GM23338 (cell line): ENCODE measurements around the gene SNX9. TPM values are rescaled to one million over a fixed set of nuclear protein-coding genes. Genes with fewer than 3 reads are reported as not detected.

ENCODE experiments used
- ATAC-seq: fragments of 200-7000 bp; cut with Tn5 transposase; 3 replicates; pipeline ENCODE4 v1.9.1; 2020
- DNase-seq: peaks from one replicate; pipeline ENCODE4 v3.0.0-alpha.2; 2015; ENCODE audit warnings: low spot score
- H2AFZ ChIP-seq: fragments of 200-600 bp; sonication (generic); 2 replicates; pipeline ENCODE4 v1.8.0; 2016; ENCODE audit warnings: antibody characterized with exemption, mild to moderate bottlenecking, moderate library complexity
- H3F3A ChIP-seq: fragments of 200-600 bp; sonication (generic); replicated peaks from 2 replicates; pipeline ENCODE4 v1.8.0; 2017; ENCODE audit warnings: antibody characterized with exemption, mixed run types, low read depth
- H3K27ac ChIP-seq: fragments of 200-600 bp; sonication (generic); 2 replicates; pipeline ENCODE4 v1.6.1; 2016; ENCODE audit warnings: low read depth
- H3K27me3 ChIP-seq: fragments of 200-600 bp; sonication (generic); 2 replicates; pipeline ENCODE4 v1.8.0; 2016; ENCODE audit warnings: mild to moderate bottlenecking, mixed run types, moderate library complexity; ENCODE audit not compliant: insufficient read depth
- H3K36me3 ChIP-seq: fragments of 200-600 bp; sonication (generic); 2 replicates; pipeline ENCODE4 v1.8.0; 2016; ENCODE audit warnings: mild to moderate bottlenecking; ENCODE audit not compliant: insufficient read depth
- H3K4me1 ChIP-seq: fragments of 200-600 bp; sonication (generic); 2 replicates; pipeline ENCODE4 v1.8.0; 2016; ENCODE audit warnings: mild to moderate bottlenecking, moderate library complexity; ENCODE audit not compliant: insufficient read depth
- H3K4me2 ChIP-seq: fragments of 200-600 bp; sonication (generic); 2 replicates; pipeline ENCODE4 v1.7.1; 2017; ENCODE audit warnings: mixed run types
- H3K4me3 ChIP-seq: fragments of 200-600 bp; sonication (generic); 2 replicates; pipeline ENCODE4 v1.6.1; 2016; ENCODE audit warnings: mixed run types
- H3K79me2 ChIP-seq: fragments of 200-600 bp; sonication (generic); replicated peaks from 2 replicates; pipeline ENCODE4 v1.8.0; 2017; ENCODE audit warnings: mild to moderate bottlenecking; ENCODE audit not compliant: insufficient read depth
- H3K9me2 ChIP-seq: fragments of 200-600 bp; sonication (generic); 2 replicates; pipeline ENCODE4 v1.8.0; 2017; ENCODE audit not compliant: insufficient read depth
- H4K20me1 ChIP-seq: fragments of 200-600 bp; sonication (generic); replicated peaks from 2 replicates; pipeline ENCODE4 v1.8.0; 2017; ENCODE audit warnings: mild to moderate bottlenecking; ENCODE audit not compliant: insufficient read depth
- H3K27ac Mint-ChIP-seq: 2 replicates; pipeline ENCODE4 v1.8.0; 2020; ENCODE audit warnings: inconsistent platforms, mild to moderate bottlenecking, moderate library complexity, mixed read lengths
- H3K27me3 Mint-ChIP-seq: 3 replicates; pipeline ENCODE4 v1.8.0; 2022; ENCODE audit warnings: low read depth, mild to moderate bottlenecking, moderate library complexity, mixed read lengths, inconsistent platforms; ENCODE audit not compliant: insufficient read depth, poor library complexity
- H3K36me3 Mint-ChIP-seq: 3 replicates; pipeline ENCODE4 v1.8.0; 2021; ENCODE audit warnings: low read depth, mild to moderate bottlenecking, inconsistent platforms, moderate library complexity, mixed read lengths
- H3K4me1 Mint-ChIP-seq: 3 replicates; pipeline ENCODE4 v1.8.0; 2020; ENCODE audit warnings: mild to moderate bottlenecking, inconsistent platforms, mixed read lengths
- H3K4me3 Mint-ChIP-seq: 3 replicates; pipeline ENCODE4 v1.8.0; 2021; ENCODE audit warnings: moderate library complexity, mild to moderate bottlenecking, inconsistent platforms, mixed read lengths
- H3K9me3 Mint-ChIP-seq: 3 replicates; pipeline ENCODE4 v1.8.0; 2020; ENCODE audit warnings: moderate library complexity, mild to moderate bottlenecking, inconsistent platforms, mixed read lengths
- CREB1 ChIP-seq: fragments of 250-450 bp; sonication (Bioruptor Pico); IDR thresholded peaks from 2 replicates; pipeline ENCODE4 v1.5.0; 2020; ENCODE audit warnings: low read depth, mild to moderate bottlenecking, moderate library complexity
- CTCF ChIP-seq, 2 experiments: fragments of 200-600 bp in 1 of 2; sonication (generic) in 1 of 2; conservative IDR thresholded peaks; 2 replicates each; pipeline versions ENCODE4 v1.5.1 to v1.6.1; 2016 to 2017; ENCODE audit warnings: antibody characterized with exemption in 2 of 2, low read depth in 2 of 2, mild to moderate bottlenecking in 2 of 2, moderate library complexity in 1 of 2
- EZH2 ChIP-seq: fragments of 200-600 bp; sonication (generic); IDR thresholded peaks from one replicate; pipeline ENCODE4 v1.8.0; 2017; ENCODE audit warnings: antibody characterized with exemption, mild to moderate bottlenecking, low read depth; ENCODE audit not compliant: unreplicated experiment
- EZH2phosphoT487 ChIP-seq: fragments of 200-600 bp; sonication (generic); IDR thresholded peaks from one replicate; pipeline ENCODE4 v1.8.1; 2018; ENCODE audit warnings: antibody characterized with exemption; ENCODE audit not compliant: unreplicated experiment
- JUNB ChIP-seq: IDR thresholded peaks from one replicate; pipeline ENCODE4 v1.6.1; 2016; ENCODE audit warnings: antibody characterized with exemption; ENCODE audit not compliant: unreplicated experiment
- NANOG ChIP-seq: IDR thresholded peaks from 2 replicates; pipeline ENCODE4 v1.6.1; 2016; ENCODE audit warnings: antibody characterized with exemption, borderline replicate concordance
- POLR2AphosphoS5 ChIP-seq: IDR thresholded peaks from 2 replicates; pipeline ENCODE4 v1.6.1; 2016; ENCODE audit warnings: antibody characterized with exemption, low read depth
- STAT1 ChIP-seq: IDR thresholded peaks from one replicate; pipeline ENCODE4 v1.6.1; 2016; ENCODE audit warnings: antibody characterized with exemption; ENCODE audit not compliant: unreplicated experiment
- ZNF114 ChIP-seq: fragments of 250-450 bp; sonication (Bioruptor Pico); IDR thresholded peaks from 2 replicates; pipeline ENCODE4 v1.5.0; 2020; ENCODE audit warnings: mild to moderate bottlenecking, moderate library complexity
- ZNF331 ChIP-seq: fragments of 250-450 bp; sonication (Bioruptor Pico); IDR thresholded peaks from 2 replicates; pipeline ENCODE4 v1.5.0; 2020; ENCODE audit warnings: low read depth, mild to moderate bottlenecking, moderate library complexity
- ZNF462 ChIP-seq: fragments of 250-450 bp; sonication (Bioruptor Pico); IDR thresholded peaks from 2 replicates; pipeline ENCODE4 v1.5.0; 2020; ENCODE audit warnings: mild to moderate bottlenecking, moderate library complexity
- polyA plus RNA-seq: library from polyadenylated mRNA; unstranded; fragments of >200 nt; fragmentation: Nextera tagmentation; extraction: Ambion mirVana; gene quantifications from 2 replicates; pipeline ENCODE4 v1.2.1, GENCODE V29; 2016
- total RNA-seq: library from RNA; depleted of rRNA; stranded (reverse); fragments of >200 nt; shearing (Covaris generic); gene quantifications from 2 replicates; pipeline ENCODE4 v1.2.3, GENCODE V29; 2014
- TF ChIP-seq, protein P1 (sequence below): IDR thresholded peaks from 2 replicates; pipeline ENCODE4 v1.6.1; 2016; ENCODE audit warnings: antibody characterized with exemption
- TF ChIP-seq, protein P2 (sequence below): IDR thresholded peaks from one replicate; pipeline ENCODE4 v1.6.1; 2018; ENCODE audit warnings: antibody characterized with exemption; ENCODE audit not compliant: unreplicated experiment

The SNX9 gene
- total and polyA plus RNA-seq, 2 experiments from 2014 or later, result 18.4 to 23.3 TPM

DNA sequence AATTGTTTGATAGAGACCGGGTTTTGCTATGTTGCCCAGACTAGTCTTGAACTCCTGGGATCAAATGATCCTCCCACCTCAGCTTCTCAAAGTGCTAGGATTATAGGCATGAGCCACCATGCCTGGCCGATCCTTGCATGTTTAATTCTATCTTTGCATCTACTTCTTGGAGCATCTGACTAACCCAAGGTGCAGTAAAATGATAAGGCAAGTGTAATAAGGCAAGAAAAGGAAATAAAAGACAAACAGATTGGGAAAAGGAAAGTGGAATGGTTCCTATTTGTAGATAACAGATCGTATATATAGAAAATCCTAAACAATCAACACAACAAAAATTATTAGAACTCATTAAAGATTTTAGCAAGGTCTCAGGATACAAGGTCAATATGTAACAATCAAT, 36.8 kb upstream of the SNX9 start:
- Mint-ChIP-seq H3K36me3 (no peaks in the 10 kb centered on the region), H3K9me3 (no peaks in the 10 kb centered on the region; the same call in 2 of the 3 replicates), H3K27ac (no peak overlapping the region), H3K4me1 (no peaks in the 10 kb centered on the region), H3K4me3 (no peak overlapping the region), H3K27me3 (no peaks in the 10 kb centered on the region)
- Histone ChIP-seq H3K27me3 (no peaks in the 10 kb centered on the region), H3K27ac (no peak overlapping the region), H3K4me1 (no peaks in the 10 kb centered on the region), H3K79me2 (no peaks in the 10 kb centered on the region), H3K9me2 (peaks cover 2% of the 10 kb centered on the region; the same call in 1 of the 2 replicates), H3F3A (no peaks in the 10 kb centered on the region), H3K4me2 (no peak overlapping the region), H4K20me1 (no peaks in the 10 kb centered on the region), H2AFZ (no peak overlapping the region), H3K4me3 (no peak overlapping the region), H3K36me3 (no peaks in the 10 kb centered on the region)
- TF ChIP-seq ZNF114 (CRISPR knock-in tag) (no peak), JUNB (no peak), EZH2 (no peak), POLR2AphosphoS5 (no peak), ZNF331 (CRISPR knock-in tag) (no peak), ZNF462 (CRISPR knock-in tag) (no peak), CTCF (conservative IDR thresholded peaks at IDR 0.05; ENCODE audit: low read depth in 2 of 2) (no peak), NANOG (no peak), STAT1 (no peak), EZH2phosphoT487 (no peak), CREB1 (no peak)
- TF ChIP-seq, protein P1, sequence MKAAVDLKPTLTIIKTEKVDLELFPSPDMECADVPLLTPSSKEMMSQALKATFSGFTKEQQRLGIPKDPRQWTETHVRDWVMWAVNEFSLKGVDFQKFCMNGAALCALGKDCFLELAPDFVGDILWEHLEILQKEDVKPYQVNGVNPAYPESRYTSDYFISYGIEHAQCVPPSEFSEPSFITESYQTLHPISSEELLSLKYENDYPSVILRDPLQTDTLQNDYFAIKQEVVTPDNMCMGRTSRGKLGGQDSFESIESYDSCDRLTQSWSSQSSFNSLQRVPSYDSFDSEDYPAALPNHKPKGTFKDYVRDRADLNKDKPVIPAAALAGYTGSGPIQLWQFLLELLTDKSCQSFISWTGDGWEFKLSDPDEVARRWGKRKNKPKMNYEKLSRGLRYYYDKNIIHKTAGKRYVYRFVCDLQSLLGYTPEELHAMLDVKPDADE, result no peak
- TF ChIP-seq, protein P2, sequence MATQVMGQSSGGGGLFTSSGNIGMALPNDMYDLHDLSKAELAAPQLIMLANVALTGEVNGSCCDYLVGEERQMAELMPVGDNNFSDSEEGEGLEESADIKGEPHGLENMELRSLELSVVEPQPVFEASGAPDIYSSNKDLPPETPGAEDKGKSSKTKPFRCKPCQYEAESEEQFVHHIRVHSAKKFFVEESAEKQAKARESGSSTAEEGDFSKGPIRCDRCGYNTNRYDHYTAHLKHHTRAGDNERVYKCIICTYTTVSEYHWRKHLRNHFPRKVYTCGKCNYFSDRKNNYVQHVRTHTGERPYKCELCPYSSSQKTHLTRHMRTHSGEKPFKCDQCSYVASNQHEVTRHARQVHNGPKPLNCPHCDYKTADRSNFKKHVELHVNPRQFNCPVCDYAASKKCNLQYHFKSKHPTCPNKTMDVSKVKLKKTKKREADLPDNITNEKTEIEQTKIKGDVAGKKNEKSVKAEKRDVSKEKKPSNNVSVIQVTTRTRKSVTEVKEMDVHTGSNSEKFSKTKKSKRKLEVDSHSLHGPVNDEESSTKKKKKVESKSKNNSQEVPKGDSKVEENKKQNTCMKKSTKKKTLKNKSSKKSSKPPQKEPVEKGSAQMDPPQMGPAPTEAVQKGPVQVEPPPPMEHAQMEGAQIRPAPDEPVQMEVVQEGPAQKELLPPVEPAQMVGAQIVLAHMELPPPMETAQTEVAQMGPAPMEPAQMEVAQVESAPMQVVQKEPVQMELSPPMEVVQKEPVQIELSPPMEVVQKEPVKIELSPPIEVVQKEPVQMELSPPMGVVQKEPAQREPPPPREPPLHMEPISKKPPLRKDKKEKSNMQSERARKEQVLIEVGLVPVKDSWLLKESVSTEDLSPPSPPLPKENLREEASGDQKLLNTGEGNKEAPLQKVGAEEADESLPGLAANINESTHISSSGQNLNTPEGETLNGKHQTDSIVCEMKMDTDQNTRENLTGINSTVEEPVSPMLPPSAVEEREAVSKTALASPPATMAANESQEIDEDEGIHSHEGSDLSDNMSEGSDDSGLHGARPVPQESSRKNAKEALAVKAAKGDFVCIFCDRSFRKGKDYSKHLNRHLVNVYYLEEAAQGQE, result no peak
- ATAC-seq (no peak), DNase-seq (no peak)
